ENCODE results near the gene DOCK2.

DNA sequence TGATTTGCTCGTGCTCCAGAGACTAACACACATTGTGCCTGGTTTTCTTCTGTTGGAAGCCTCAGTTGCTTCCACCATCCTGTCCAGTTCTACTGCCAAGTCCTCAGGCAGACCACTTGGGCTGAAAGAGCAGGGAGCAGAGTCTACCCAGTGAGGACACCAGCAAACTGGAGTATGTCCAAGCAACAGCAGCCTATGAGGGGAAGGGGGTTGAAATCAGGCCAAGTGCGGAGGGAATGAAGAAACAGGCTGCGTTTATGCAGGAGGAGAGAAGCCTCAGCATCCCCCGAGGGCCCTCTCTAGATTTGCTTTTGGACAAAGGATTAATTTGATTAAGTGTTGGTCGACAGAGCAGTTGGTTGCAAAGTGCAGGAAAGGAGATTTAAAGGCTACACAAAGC is 14.5 kb downstream of the DOCK2 start:
- TF ChIP-seq, protein P1, sequence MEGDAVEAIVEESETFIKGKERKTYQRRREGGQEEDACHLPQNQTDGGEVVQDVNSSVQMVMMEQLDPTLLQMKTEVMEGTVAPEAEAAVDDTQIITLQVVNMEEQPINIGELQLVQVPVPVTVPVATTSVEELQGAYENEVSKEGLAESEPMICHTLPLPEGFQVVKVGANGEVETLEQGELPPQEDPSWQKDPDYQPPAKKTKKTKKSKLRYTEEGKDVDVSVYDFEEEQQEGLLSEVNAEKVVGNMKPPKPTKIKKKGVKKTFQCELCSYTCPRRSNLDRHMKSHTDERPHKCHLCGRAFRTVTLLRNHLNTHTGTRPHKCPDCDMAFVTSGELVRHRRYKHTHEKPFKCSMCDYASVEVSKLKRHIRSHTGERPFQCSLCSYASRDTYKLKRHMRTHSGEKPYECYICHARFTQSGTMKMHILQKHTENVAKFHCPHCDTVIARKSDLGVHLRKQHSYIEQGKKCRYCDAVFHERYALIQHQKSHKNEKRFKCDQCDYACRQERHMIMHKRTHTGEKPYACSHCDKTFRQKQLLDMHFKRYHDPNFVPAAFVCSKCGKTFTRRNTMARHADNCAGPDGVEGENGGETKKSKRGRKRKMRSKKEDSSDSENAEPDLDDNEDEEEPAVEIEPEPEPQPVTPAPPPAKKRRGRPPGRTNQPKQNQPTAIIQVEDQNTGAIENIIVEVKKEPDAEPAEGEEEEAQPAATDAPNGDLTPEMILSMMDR (optimal IDR thresholded peaks at IDR 0.05 in 1 of 3, IDR thresholded peaks at IDR 0.05 in 1 of 3, conservative IDR thresholded peaks at IDR 0.05 in 1 of 3; ENCODE audit: extremely low read depth in 1 of 3, insufficient read depth in 2 of 3, low read length in 3 of 3) = no peak
- TF ChIP-seq EZH2 (IDR thresholded peaks at IDR 0.05; ENCODE audit: low read length) = no peak

All from keratinocyte (primary cell).